Measurements from ENCODE around the gene OSTN.

The OSTN gene

DNA sequence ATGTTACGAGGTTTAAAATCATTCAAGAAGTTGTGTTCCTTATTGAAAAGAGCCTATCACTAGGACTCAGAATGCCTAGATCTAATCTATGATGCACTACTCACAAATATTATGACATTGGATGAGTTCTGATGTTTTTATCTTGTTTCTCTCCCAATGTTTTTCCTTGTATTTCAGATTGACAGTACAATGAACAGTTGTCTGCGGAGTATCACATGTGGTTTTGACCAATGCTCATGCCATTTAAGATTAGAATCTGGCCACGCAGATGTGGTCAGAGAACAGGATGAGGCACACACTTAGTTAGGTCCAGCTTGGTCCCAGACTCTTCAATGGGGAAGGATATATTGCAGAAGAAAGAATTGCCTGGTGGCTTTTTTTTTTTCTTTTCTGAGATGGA, 104.6 kb downstream of the OSTN start:
- DNase-seq (ENCODE audit: extremely low read depth in 1 of 2, low read depth in 1 of 2), result no peak

DNA sequence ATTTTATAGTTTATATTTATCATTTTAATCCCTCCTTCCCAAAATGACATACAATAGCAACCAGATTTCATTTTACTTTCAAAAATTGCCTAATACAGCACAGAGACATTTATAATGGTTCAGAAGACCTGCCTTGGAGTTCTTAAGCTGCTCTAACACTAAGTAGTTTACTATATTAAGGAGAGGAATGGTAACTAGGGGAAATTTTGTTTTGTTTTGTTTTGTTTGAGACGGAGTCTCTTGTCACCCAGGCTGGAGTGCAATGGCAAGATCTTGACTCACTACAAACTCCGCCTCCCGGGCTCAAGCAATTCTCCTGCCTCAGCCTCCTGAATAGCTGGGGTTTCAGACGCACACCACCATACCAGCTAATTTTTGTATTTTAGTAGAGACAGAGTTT, 107.4 kb downstream of the OSTN start:
- DNase-seq (ENCODE audit: extremely low read depth in 1 of 2, low read depth in 1 of 2), result no peak

DNA sequence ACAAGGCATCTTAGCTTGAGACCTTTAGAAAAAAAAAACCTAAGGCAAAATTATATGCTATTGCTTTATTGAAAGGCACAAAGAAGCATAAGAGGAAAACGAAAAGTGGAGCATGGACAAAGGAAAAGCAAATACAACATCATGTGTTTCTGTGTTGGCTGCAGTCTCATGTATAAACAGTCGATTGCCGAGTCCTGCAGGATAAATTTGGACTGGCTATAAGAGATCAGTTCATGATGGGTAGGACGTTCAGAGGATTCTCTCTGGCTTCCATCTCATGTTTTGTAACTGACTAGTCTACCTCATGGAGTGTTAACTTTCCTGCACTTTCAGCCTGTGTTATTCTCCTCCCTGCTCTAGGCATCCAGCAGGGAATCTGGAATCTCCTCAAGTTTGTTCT, 108.3 kb downstream of the OSTN start:
- DNase-seq (ENCODE audit: extremely low read depth in 1 of 2, low read depth in 1 of 2), result no peak

DNA sequence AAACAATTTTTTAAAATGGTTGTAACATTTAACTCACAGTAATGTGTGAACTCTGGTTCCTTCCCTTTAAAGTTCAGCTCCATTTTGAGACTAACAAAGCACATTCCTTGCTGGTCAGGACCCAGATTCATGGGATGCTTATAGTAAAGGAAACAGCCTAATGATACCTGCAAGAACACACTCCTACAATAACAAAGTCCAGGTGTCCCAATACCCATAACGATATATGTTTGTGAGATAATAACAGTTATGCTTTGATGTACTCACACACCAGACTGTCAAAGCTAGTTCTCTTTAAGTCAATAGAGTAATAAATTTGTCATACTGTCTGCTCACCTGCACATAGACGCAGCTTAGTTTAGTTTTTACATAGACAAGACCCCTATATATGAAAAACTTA, 114.3 kb downstream of the OSTN start:
- no peak for DNase-seq (ENCODE audit: extremely low read depth in 1 of 2, low read depth in 1 of 2)

DNA sequence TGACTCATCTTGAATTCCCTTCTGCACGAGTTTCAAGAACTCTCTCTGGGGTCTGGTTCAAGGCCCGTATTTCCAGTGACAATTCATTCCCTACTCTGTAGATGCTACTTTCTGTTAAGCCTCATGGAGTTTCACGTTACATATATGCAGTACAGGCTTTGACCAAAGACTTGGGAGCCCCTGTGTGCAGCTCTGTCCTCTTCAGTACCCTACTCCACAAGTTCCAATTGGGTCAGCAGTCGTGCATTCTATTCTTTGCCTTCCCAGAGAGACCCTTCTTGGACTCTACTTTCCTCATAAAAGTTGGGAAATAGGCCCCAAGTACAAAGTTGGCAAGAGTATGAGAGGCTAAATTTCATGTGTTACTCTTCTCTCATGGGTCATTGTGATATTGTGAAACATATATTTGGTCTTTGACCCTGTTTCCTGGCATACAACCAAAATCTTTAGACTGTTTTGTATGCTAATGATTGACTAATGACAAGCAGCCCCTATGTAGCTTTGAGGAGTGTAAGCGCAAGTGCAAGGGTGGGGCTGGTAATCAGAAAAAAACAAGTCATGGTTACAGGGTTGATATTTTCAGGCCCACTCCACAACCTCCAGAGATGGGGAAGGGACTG, 115.2 kb downstream of the OSTN start:
- DNase-seq (ENCODE audit: extremely low read depth in 1 of 2, low read depth in 1 of 2), result no peak

All from activated CD8-positive, alpha-beta memory T cell treated with anti-CD3 and anti-CD28 coated beads for 1 hour (primary cell).